KMS-11 (cell line): ENCODE measurements around the gene FBXW12.

Experiments
- H2AFZ ChIP-seq: fragments of 200-600 bp; sonication (generic); 2 replicates; pipeline ENCODE4 v1.6.1; 2016; ENCODE audit warnings: antibody characterized with exemption, mixed run types, low read depth
- H3K27ac ChIP-seq: fragments of 200-600 bp; sonication (generic); 2 replicates; pipeline ENCODE4 v1.6.1; 2016; ENCODE audit warnings: mild to moderate bottlenecking, mixed run types
- H3K27me3 ChIP-seq: fragments of 200-600 bp; sonication (generic); 2 replicates; pipeline ENCODE4 v1.6.1; 2017; ENCODE audit warnings: mild to moderate bottlenecking, low read depth, mixed run types, moderate library complexity; ENCODE audit not compliant: insufficient read depth
- H3K36me3 ChIP-seq: fragments of 200-600 bp; sonication (generic); 2 replicates; pipeline ENCODE4 v1.6.1; 2017; ENCODE audit warnings: mild to moderate bottlenecking, mixed run types; ENCODE audit not compliant: insufficient read depth
- H3K4me1 ChIP-seq: fragments of 200-600 bp; sonication (generic); 2 replicates; pipeline ENCODE4 v1.6.1; 2016; ENCODE audit warnings: mild to moderate bottlenecking, low read depth, mixed run types; ENCODE audit not compliant: poor library complexity, severe bottlenecking
- H3K4me2 ChIP-seq: fragments of 200-600 bp; sonication (generic); 2 replicates; pipeline ENCODE4 v1.7.0; 2016; ENCODE audit warnings: mild to moderate bottlenecking, mixed run types
- H3K4me3 ChIP-seq: fragments of 200-600 bp; sonication (generic); IDR thresholded peaks from 2 replicates; pipeline ENCODE4 v1.6.1; 2017; ENCODE audit warnings: low read depth, low read length, mixed read lengths; ENCODE audit not compliant: insufficient read depth
- H3K79me2 ChIP-seq: fragments of 200-600 bp; sonication (generic); 2 replicates; pipeline ENCODE4 v1.6.1; 2016; ENCODE audit warnings: low read depth, mixed run types; ENCODE audit not compliant: insufficient read depth
- H3K9ac ChIP-seq: fragments of 200-600 bp; sonication (generic); 2 replicates; pipeline ENCODE4 v1.6.1; 2016; ENCODE audit warnings: mild to moderate bottlenecking, mixed run types
- H4K20me1 ChIP-seq: fragments of 200-600 bp; sonication (generic); 2 replicates; pipeline ENCODE4 v1.6.1; 2016; ENCODE audit warnings: mild to moderate bottlenecking, mixed run types; ENCODE audit not compliant: insufficient read depth
- TF ChIP-seq, protein P1 (sequence below): fragments of 200-600 bp; sonication (generic); conservative IDR thresholded peaks from 2 replicates; pipeline ENCODE4 v1.6.1; 2017; ENCODE audit warnings: low read depth, mild to moderate bottlenecking, antibody characterized with exemption, low read length, moderate library complexity, mixed read lengths

FBXW12 gene

DNA sequence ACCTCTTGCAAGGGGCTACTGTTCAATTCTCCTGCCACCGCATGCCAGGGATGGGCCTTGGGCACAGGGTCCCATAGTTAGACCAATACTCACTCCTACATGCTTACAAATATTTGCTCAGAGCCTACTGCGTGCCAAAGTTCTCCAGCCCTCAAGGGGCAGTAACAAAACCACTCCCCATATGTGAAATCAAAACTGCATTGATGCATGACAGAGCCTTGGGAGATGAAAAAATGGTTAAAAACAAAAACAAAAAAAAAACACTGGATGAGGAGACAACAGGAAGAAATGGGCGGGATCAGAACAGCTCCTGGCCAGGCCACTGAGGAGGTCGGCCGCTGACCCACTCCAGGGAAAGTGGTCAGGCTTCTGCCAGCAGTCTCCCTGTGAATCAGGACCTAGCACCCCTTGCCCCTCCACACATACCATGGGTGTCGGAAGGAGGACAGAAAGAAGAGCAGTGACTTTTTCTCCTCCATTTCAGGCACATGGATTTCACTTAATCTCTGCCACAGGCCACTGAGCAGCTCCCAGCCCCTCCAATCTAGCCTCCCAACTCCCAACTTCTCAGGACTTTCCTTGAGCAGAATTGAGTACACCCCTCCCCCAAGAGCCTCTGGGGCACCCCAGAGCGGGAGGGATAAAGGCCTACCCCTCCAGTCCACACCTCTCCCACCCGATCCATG is 55.1 kb downstream of the FBXW12 start:
- no peaks in the 10 kb centered on the region for H3K79me2 ChIP-seq

DNA sequence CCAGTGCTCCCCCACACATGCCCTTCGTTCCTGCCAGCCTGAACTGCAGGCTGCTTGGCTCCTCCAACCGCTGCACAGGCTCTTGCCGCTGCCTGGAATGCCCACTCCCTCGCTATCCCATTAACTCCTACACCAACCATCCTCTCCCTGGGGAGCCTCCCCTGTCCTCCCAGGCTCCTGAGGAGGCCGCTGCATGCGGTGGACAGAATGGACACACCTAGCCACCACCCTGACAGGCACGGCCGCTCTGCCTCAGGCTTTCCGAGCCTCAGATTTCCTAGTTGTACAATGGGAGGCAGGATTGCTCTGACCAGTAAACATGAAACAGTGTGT is 55.6 kb downstream of the FBXW12 start:
- Histone ChIP-seq H3K4me2 (no peak overlapping the region), H2AFZ (no peak overlapping the region), H3K4me3 (no peak overlapping the region), H3K79me2 (no peaks in the 10 kb centered on the region), H3K9ac (no peak overlapping the region), H3K36me3 (no peaks in the 10 kb centered on the region), H3K27ac (no peak overlapping the region), H4K20me1 (no peaks in the 10 kb centered on the region), H3K4me1 (peaks cover 4% of the 10 kb centered on the region), H3K27me3 (no peaks in the 10 kb centered on the region)
- TF ChIP-seq, protein P1, sequence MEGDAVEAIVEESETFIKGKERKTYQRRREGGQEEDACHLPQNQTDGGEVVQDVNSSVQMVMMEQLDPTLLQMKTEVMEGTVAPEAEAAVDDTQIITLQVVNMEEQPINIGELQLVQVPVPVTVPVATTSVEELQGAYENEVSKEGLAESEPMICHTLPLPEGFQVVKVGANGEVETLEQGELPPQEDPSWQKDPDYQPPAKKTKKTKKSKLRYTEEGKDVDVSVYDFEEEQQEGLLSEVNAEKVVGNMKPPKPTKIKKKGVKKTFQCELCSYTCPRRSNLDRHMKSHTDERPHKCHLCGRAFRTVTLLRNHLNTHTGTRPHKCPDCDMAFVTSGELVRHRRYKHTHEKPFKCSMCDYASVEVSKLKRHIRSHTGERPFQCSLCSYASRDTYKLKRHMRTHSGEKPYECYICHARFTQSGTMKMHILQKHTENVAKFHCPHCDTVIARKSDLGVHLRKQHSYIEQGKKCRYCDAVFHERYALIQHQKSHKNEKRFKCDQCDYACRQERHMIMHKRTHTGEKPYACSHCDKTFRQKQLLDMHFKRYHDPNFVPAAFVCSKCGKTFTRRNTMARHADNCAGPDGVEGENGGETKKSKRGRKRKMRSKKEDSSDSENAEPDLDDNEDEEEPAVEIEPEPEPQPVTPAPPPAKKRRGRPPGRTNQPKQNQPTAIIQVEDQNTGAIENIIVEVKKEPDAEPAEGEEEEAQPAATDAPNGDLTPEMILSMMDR, result no peak

More for the DNA sequence above, 55.1 kb downstream of the FBXW12 start:
- H3K9ac ChIP-seq, result no peak overlapping the region
- no peak overlapping the region for H3K4me2 ChIP-seq
- peaks cover 4% of the 10 kb centered on the region for H3K4me1 ChIP-seq
- no peaks in the 10 kb centered on the region for H3K36me3 ChIP-seq
- no peak overlapping the region for H3K4me3 ChIP-seq
- TF ChIP-seq, protein P1, result no peak
- H3K27me3 ChIP-seq, result no peaks in the 10 kb centered on the region
- no peak overlapping the region for H3K27ac ChIP-seq
- no peaks in the 10 kb centered on the region for H4K20me1 ChIP-seq
- no peak overlapping the region for H2AFZ ChIP-seq

DNA sequence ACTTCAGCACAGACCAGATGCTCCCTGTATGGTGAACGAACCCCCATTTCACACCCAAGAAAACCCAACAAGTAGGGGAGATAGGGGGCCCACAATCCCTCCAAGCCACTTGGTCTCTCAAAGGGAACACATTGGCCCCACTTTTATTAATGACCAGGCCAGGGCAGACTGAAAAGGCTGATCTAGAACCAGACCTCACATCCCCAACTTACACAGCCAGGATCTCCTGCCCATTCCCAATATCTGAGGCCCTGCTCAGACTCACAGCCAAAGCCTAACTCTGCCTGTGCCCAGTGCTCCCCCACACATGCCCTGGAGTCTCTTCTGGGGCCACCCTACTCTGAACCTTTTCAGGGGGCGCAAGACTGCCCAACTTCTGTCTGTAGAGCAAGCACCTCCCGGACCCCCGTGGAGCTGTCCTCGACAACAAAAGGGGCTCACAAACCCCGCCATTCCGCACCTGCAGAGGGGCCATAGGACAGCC is 56.1 kb downstream of the FBXW12 start:
- no peak overlapping the region for H3K4me2 ChIP-seq
- H4K20me1 ChIP-seq, result no peaks in the 10 kb centered on the region
- H2AFZ ChIP-seq, result no peak overlapping the region
- no peaks in the 10 kb centered on the region for H3K79me2 ChIP-seq
- no peak overlapping the region for H3K4me3 ChIP-seq
- H3K27ac ChIP-seq, result no peak overlapping the region
- no peaks in the 10 kb centered on the region for H3K27me3 ChIP-seq
- H3K9ac ChIP-seq, result no peak overlapping the region
- TF ChIP-seq, protein P1, result no peak
- no peaks in the 10 kb centered on the region for H3K36me3 ChIP-seq
- peaks cover 4% of the 10 kb centered on the region for H3K4me1 ChIP-seq

DNA sequence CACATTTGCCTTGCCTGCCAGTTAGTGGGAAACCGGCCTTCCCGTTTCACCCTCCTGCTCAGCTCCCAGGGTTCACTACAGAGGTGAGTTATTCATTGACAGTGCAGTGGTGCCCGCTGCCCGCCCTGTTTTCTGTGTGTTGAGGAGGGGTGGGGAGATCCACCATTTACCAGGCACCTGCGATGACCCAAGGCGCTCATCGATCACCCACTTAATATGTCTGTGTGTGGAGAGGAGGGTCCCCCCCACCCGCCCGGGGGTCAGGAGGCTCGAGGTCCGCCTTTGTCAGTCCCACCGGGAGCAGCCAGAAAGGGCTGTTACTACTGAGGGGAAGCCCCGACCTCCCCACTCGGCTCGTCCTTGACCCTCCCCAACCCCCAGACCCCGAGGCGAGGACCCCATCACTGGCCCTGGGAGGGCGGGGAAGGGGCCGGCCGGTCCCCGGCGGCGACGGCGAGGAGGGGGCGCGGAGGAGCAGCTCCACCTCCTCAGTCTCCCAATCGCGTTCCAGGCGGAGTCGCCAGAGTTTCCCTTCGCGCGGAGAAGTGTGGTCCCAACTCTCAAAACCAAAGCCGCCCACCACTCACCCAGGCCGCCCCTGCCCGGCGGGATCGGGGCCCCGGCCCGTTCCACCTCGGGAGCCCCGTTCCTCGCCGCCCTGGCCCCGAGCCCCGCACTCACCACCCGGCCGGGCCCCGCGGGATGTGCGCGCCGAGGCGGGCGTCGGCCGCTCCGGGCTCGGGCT is 56.7 kb downstream of the FBXW12 start:
- H3K9ac ChIP-seq, result peak overlapping the region; percentile 30; the same call in 1 of the 2 replicates
- H4K20me1 ChIP-seq, result no peaks in the 10 kb centered on the region
- H3K4me1 ChIP-seq, result peaks cover 4% of the 10 kb centered on the region
- TF ChIP-seq, protein P1, result no peak
- H3K27me3 ChIP-seq, result no peaks in the 10 kb centered on the region
- H2AFZ ChIP-seq, result peak overlapping the region; percentile 67
- no peaks in the 10 kb centered on the region for H3K36me3 ChIP-seq
- H3K4me3 ChIP-seq, result peak overlapping the region; percentile 28
- H3K79me2 ChIP-seq, result no peaks in the 10 kb centered on the region
- no peak overlapping the region for H3K27ac ChIP-seq
- no peak overlapping the region; the same call in 1 of the 2 replicates for H3K4me2 ChIP-seq
